Gastroesophageal sphincter (tissue), 4 donors: Measurements from ENCODE around the gene MAP1B. TPM values are rescaled to one million over a fixed set of nuclear protein-coding genes. Genes with fewer than 3 reads are reported as not detected.

Experiments
- ATAC-seq: fragments of 150-250 bp; one replicate; pipeline ENCODE4 v1.9.1; 2016; ENCODE audit warnings: mild to moderate bottlenecking, moderate library complexity
- H3K27ac ChIP-seq, 4 donors: fragments of 200-600 bp; sonication (generic) in 3 of 4; 1 replicate in 3 of 4; 2 replicates in 1 of 4; pipeline ENCODE4 v1.5.1; 2016 to 2019
- H3K27me3 ChIP-seq: fragments of 200-600 bp; sonication (generic); one replicate; pipeline ENCODE4 v1.5.1; 2019
- H3K36me3 ChIP-seq, 2 donors: fragments of 200-600 bp; sonication (generic); one replicate each; pipeline ENCODE4 v1.5.1; 2019; ENCODE audit warnings: control low read depth in 1 of 2
- H3K4me1 ChIP-seq, 3 donors: fragments of 200-600 bp; sonication (generic); 1 replicate in 2 of 3; 2 replicates in 1 of 3; pipeline ENCODE4 v1.5.1; 2016 to 2019; ENCODE audit warnings: control low read depth in 2 of 3
- H3K4me3 ChIP-seq, 2 donors: fragments of 200-600 bp; sonication (generic); one replicate each; pipeline ENCODE4 v1.5.1; 2019; ENCODE audit warnings: mild to moderate bottlenecking in 1 of 2, moderate library complexity in 1 of 2
- H3K9me3 ChIP-seq, 3 donors: fragments of 200-600 bp; sonication (generic); one replicate each; pipeline ENCODE4 v1.5.1; 2017 to 2019; ENCODE audit warnings: control low read depth in 2 of 3
- EP300 ChIP-seq: sonication (generic); formaldehyde crosslinking; IDR thresholded peaks from one replicate; pipeline ENCODE4 v1.6.1; 2017; ENCODE audit warnings: antibody characterized with exemption, mild to moderate bottlenecking
- POLR2A ChIP-seq, 2 donors: fragments of 450-650 bp; IDR thresholded peaks; one replicate each; pipeline ENCODE4 v1.6.1; 2017; ENCODE audit warnings: antibody characterized with exemption in 2 of 2, mild to moderate bottlenecking in 2 of 2, moderate library complexity in 1 of 2
- POLR2AphosphoS5 ChIP-seq: sonication (generic); formaldehyde crosslinking; IDR thresholded peaks from one replicate; pipeline ENCODE4 v1.6.1; 2017; ENCODE audit warnings: antibody characterized with exemption
- WGBS, 2 donors: methylation state at CpG; one replicate each; pipeline ENCODE4 v1.1.5; 2018; ENCODE audit warnings: low coverage in 1 of 2; 5-methylcytosine and 5-hydroxymethylcytosine counted together
- total RNA-seq, 4 donors: library from RNA; depleted of rRNA; stranded (reverse); fragments of >200 nt; gene quantifications; one replicate each; pipeline ENCODE4 v1.1.0, GENCODE V29; 2016
- TF ChIP-seq, protein P1 (sequence below), 4 experiments: fragments of 200-600 bp in 2 of 4; fragments of 450-650 bp in 2 of 4; sonication (generic) in 1 of 4; IDR thresholded peaks; one replicate each; pipeline ENCODE4 v1.5.1; 2017 to 2019; ENCODE audit warnings: antibody characterized with exemption in 4 of 4, mild to moderate bottlenecking in 2 of 4, moderate library complexity in 2 of 4

MAP1B gene
- total RNA-seq, 4 donors from 2014 or later, result 601 to 1,344 (median 738) TPM

DNA sequence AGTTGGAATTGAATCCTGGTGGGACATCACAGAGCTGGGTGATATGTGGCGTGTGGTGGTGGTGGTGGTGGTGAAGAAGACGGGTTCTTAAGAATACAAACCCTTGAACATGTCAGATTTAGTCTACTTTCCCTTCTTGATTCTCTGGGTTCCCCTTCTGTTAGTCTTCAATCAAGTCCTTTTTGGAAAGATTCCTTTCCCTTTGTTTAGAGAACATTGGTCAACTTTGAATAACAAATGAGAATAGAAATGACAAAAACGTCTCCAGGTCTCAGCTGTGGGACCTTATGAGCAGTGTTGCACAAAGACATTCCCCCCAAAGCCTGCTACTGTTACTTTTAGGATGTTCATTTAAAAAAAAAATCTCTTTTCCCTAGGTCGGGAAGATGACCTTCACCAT is 46.3 kb downstream of the MAP1B start:
- TF ChIP-seq POLR2AphosphoS5 (no peak), EP300 (no peak), POLR2A (IDR thresholded peaks at IDR 0.05) (no peak)
- TF ChIP-seq, protein P1, sequence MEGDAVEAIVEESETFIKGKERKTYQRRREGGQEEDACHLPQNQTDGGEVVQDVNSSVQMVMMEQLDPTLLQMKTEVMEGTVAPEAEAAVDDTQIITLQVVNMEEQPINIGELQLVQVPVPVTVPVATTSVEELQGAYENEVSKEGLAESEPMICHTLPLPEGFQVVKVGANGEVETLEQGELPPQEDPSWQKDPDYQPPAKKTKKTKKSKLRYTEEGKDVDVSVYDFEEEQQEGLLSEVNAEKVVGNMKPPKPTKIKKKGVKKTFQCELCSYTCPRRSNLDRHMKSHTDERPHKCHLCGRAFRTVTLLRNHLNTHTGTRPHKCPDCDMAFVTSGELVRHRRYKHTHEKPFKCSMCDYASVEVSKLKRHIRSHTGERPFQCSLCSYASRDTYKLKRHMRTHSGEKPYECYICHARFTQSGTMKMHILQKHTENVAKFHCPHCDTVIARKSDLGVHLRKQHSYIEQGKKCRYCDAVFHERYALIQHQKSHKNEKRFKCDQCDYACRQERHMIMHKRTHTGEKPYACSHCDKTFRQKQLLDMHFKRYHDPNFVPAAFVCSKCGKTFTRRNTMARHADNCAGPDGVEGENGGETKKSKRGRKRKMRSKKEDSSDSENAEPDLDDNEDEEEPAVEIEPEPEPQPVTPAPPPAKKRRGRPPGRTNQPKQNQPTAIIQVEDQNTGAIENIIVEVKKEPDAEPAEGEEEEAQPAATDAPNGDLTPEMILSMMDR (IDR thresholded peaks at IDR 0.05), result no peak
- Histone ChIP-seq H3K9me3 (no peaks in the 10 kb centered on the region), H3K4me3 (no peak overlapping the region), H3K27ac (peak overlapping the region; percentile 75 to 89 (median 82)), H3K36me3 (no peaks in the 10 kb centered on the region), H3K27me3 (no peaks in the 10 kb centered on the region), H3K4me1 (peaks cover 46 to 100% (median 52%) of the 10 kb centered on the region in 3 donors)
- 66 to 76% methylated on average over 2 to 4 of the region's 4 CpGs for WGBS, 2 donors
- ATAC-seq, result no peak

DNA sequence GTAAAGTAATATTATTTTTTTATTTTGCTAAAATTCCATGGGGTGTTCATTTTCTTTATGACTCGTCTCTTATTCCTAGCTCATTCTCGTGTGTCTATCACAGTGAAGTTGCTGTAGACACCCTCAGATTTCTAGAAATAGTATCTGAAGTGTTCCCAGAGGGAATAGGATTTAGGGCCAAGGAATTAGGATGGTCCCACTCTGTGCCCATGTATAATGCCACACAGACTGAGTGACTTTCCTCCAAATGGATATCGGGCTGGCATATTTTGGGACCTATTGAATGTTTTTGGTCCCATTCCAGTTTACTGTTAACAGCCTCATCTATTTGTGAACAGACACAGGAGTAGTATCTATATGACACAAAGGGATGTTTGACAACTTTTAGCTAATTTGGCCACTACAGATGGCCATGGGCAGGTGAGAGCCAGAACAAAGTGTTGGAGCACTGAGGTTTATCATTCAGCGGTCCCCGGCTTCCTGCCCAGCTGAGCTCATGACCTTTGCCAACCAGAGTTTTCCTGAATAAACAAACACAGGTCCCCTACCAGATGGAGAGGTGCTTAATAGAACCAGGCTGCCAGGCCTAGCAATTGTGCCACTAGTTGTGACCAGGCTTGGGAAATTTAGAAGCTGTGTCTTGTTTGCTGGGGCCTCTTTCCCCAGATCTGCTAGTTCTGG is 46.9 kb downstream of the MAP1B start:
- Histone ChIP-seq H3K27me3 (no peaks in the 10 kb centered on the region), H3K4me1 (peaks cover 51 to 100% (median 53%) of the 10 kb centered on the region in 3 donors), H3K27ac (peak overlapping the region; percentile 68 to 89 (median 78)), H3K4me3 (no peak overlapping the region), H3K36me3 (no peaks in the 10 kb centered on the region), H3K9me3 (no peaks in the 10 kb centered on the region)
- TF ChIP-seq POLR2A (IDR thresholded peaks at IDR 0.05) (no peak), EP300 (no peak), POLR2AphosphoS5 (no peak)
- TF ChIP-seq, protein P1 (IDR thresholded peaks at IDR 0.05), result no peak
- 74 to 87% methylated on average over 3 of the region's 5 CpGs for WGBS, 2 donors
- ATAC-seq, result no peak

- Histone ChIP-seq H3K27me3 (no peaks in the 10 kb centered on the region), H3K27ac (peak overlapping the region; percentile 29 to 79 (median 56)), H3K4me1 (peaks cover 36 to 99% (median 47%) of the 10 kb centered on the region in 3 donors), H3K4me3 (no peak overlapping the region), H3K9me3 (no peaks in the 10 kb centered on the region), H3K36me3 (no peaks in the 10 kb centered on the region)
- TF ChIP-seq, protein P1 (IDR thresholded peaks at IDR 0.05), result no peak
- TF ChIP-seq POLR2AphosphoS5 (peak; percentile 76), EP300 (no peak), POLR2A (IDR thresholded peaks at IDR 0.05) (no peak)
- peak; percentile 52 for ATAC-seq
- 39 to 42% methylated on average over 3 to 5 of the region's 5 CpGs for WGBS, 2 donors
Measured at GRCh38 chr5:72156946-72157624, 49.8 kb downstream of the MAP1B start.

- WGBS, 2 donors, result 43 to 71% methylated on average over 3 of the region's 3 CpGs
- Histone ChIP-seq H3K4me3 (no peak overlapping the region), H3K27me3 (no peaks in the 10 kb centered on the region), H3K9me3 (no peaks in the 10 kb centered on the region), H3K27ac (peak overlapping the region; percentile 29 to 79 (median 56)), H3K4me1 (peaks cover 32 to 99% (median 47%) of the 10 kb centered on the region in 3 donors), H3K36me3 (no peaks in the 10 kb centered on the region)
- no peak for ATAC-seq
- TF ChIP-seq POLR2AphosphoS5 (peak; percentile 89), POLR2A (IDR thresholded peaks at IDR 0.05) (no peak)
Measured at GRCh38 chr5:72157625-72157962, 50.3 kb downstream of the MAP1B start.

GRCh38 chr5:72159501-72159911 is 52.2 kb downstream of the MAP1B start:
- TF ChIP-seq, protein P1 (IDR thresholded peaks at IDR 0.05), result no peak
- TF ChIP-seq POLR2AphosphoS5 (no peak), EP300 (no peak), POLR2A (IDR thresholded peaks at IDR 0.05) (no peak)
- Histone ChIP-seq H3K9me3 (no peaks in the 10 kb centered on the region), H3K27ac (peak overlapping the region; percentile 59 to 79 (median 65)), H3K27me3 (no peaks in the 10 kb centered on the region), H3K4me3 (no peak overlapping the region), H3K4me1 (peaks cover 27 to 87% (median 41%) of the 10 kb centered on the region in 3 donors), H3K36me3 (no peaks in the 10 kb centered on the region)
- WGBS, 2 donors, result 82 to 88% methylated on average over 3 of the region's 3 CpGs
- no peak for ATAC-seq
